ENCODE measurements around the gene NDUFAF4.

NDUFAF4 gene

GRCh38 chr6:96897396-96898240 lies at the start of gene NDUFAF4:
TSS of gene NDUFAF4 (minus strand) at chr6:96897891. CDS start at chr6:96897801, 90 bp downstream.
- Mint-ChIP-seq H3K9me3 (no peaks in the 10 kb centered on the region), H3K4me1 (peaks cover 21% of the 10 kb centered on the region)

GRCh38 chr6:96947055-96947454 lies 49.4 kb upstream of the NDUFAF4 start:
- Mint-ChIP-seq H3K9me3 (no peaks in the 10 kb centered on the region), H3K27ac (no peak overlapping the region), H3K4me1 (no peaks in the 10 kb centered on the region), H3K4me3 (no peak overlapping the region), H3K27me3 (no peaks in the 10 kb centered on the region)
- peak; percentile 98 for ATAC-seq
- DNase-seq: peak in 1 of 2 donors; percentile 14

More at GRCh38 chr6:96897396-96898240, at the start of gene NDUFAF4:
- ATAC-seq (peak; percentile 92), DNase-seq (peak; percentile 93 to 95)
- Mint-ChIP-seq H3K4me3 (peak within 1 kb of the TSS; percentile 84 to 88), H3K27ac (peak within 1 kb of the TSS; percentile 92 to 95), H3K27me3 (peaks cover 6% of the 10 kb centered on the region)

- DNase-seq (no peak), ATAC-seq (no peak)
- H3K4me3 Mint-ChIP-seq: no peak overlapping the region
Measured at GRCh38 chr6:96943555-96944215, 46.0 kb upstream of the NDUFAF4 start.

GRCh38 chr6:96942676-96943075 lies 45.0 kb upstream of the NDUFAF4 start:
- no peaks in the 10 kb centered on the region for H3K27me3 Mint-ChIP-seq
- H3K27ac Mint-ChIP-seq: peak overlapping the region in 1 of 2 donors; percentile 6
- H3K9me3 Mint-ChIP-seq: no peaks in the 10 kb centered on the region
- DNase-seq (no peak), ATAC-seq (no peak)
- H3K4me3 Mint-ChIP-seq: no peak overlapping the region
- H3K4me1 Mint-ChIP-seq: peaks cover 14% of the 10 kb centered on the region

More at GRCh38 chr6:96943555-96944215, 46.0 kb upstream of the NDUFAF4 start:
- Mint-ChIP-seq H3K27me3 (no peaks in the 10 kb centered on the region), H3K27ac (no peak overlapping the region), H3K9me3 (no peaks in the 10 kb centered on the region), H3K4me1 (peaks cover 14% of the 10 kb centered on the region)

GRCh38 chr6:96940322-96940721 lies 42.6 kb upstream of the NDUFAF4 start:
- no peaks in the 10 kb centered on the region for H3K27me3 Mint-ChIP-seq
- no peak for DNase-seq
- no peak for ATAC-seq
- peak overlapping the region in 1 of 2 donors; percentile 5 for H3K27ac Mint-ChIP-seq
- H3K4me3 Mint-ChIP-seq: no peak overlapping the region
- peaks cover 14% of the 10 kb centered on the region for H3K4me1 Mint-ChIP-seq
- H3K9me3 Mint-ChIP-seq: no peaks in the 10 kb centered on the region

- H3K4me1 Mint-ChIP-seq: peaks cover 14% of the 10 kb centered on the region
- peak overlapping the region in 1 of 2 donors; percentile 47 for H3K27ac Mint-ChIP-seq
- no peaks in the 10 kb centered on the region for H3K27me3 Mint-ChIP-seq
- ATAC-seq: peak; percentile 83
- no peak overlapping the region for H3K4me3 Mint-ChIP-seq
- no peak for DNase-seq
- no peaks in the 10 kb centered on the region for H3K9me3 Mint-ChIP-seq
Measured at GRCh38 chr6:96939007-96939805, 41.5 kb upstream of the NDUFAF4 start.

GRCh38 chr6:96934087-96934486 lies 36.4 kb upstream of the NDUFAF4 start:
- DNase-seq: no peak
- Mint-ChIP-seq H3K9me3 (no peaks in the 10 kb centered on the region), H3K4me1 (peaks cover 5% of the 10 kb centered on the region), H3K27ac (no peak overlapping the region), H3K4me3 (no peak overlapping the region), H3K27me3 (no peaks in the 10 kb centered on the region)
- ATAC-seq: no peak

- no peak for DNase-seq
- Mint-ChIP-seq H3K9me3 (no peaks in the 10 kb centered on the region), H3K4me3 (no peak overlapping the region), H3K27me3 (no peaks in the 10 kb centered on the region), H3K27ac (no peak overlapping the region), H3K4me1 (peaks cover 9% of the 10 kb centered on the region)
- ATAC-seq: no peak
Measured at GRCh38 chr6:96931198-96931597, 33.5 kb upstream of the NDUFAF4 start.

GRCh38 chr6:96929741-96930140 lies 32.0 kb upstream of the NDUFAF4 start:
- Mint-ChIP-seq H3K4me3 (no peak overlapping the region), H3K9me3 (no peaks in the 10 kb centered on the region), H3K27ac (no peak overlapping the region), H3K27me3 (no peaks in the 10 kb centered on the region), H3K4me1 (peaks cover 19% of the 10 kb centered on the region)
- no peak for DNase-seq
- ATAC-seq: no peak

- Mint-ChIP-seq H3K27ac (no peak overlapping the region), H3K4me1 (peaks cover 27% of the 10 kb centered on the region), H3K9me3 (no peaks in the 10 kb centered on the region), H3K4me3 (no peak overlapping the region), H3K27me3 (no peaks in the 10 kb centered on the region)
- DNase-seq: no peak
- no peak for ATAC-seq
Measured at GRCh38 chr6:96927660-96928059, 30.0 kb upstream of the NDUFAF4 start.

GRCh38 chr6:96926425-96926824 lies 28.7 kb upstream of the NDUFAF4 start:
- no peaks in the 10 kb centered on the region for H3K27me3 Mint-ChIP-seq
- H3K27ac Mint-ChIP-seq: no peak overlapping the region
- H3K4me3 Mint-ChIP-seq: peak overlapping the region in 1 of 2 donors; percentile 95
- H3K4me1 Mint-ChIP-seq: peaks cover 38% of the 10 kb centered on the region
- H3K9me3 Mint-ChIP-seq: no peaks in the 10 kb centered on the region
- ATAC-seq (no peak), DNase-seq (no peak)

GRCh38 chr6:96925290-96925687 lies 27.6 kb upstream of the NDUFAF4 start:
- ATAC-seq (no peak), DNase-seq (no peak)
- Mint-ChIP-seq H3K27me3 (no peaks in the 10 kb centered on the region), H3K4me3 (peak overlapping the region; percentile 93 to 95), H3K27ac (peak overlapping the region in 1 of 2 donors; percentile 78), H3K4me1 (peaks cover 38% of the 10 kb centered on the region), H3K9me3 (no peaks in the 10 kb centered on the region)

- no peak for DNase-seq
- Mint-ChIP-seq H3K9me3 (no peaks in the 10 kb centered on the region), H3K27me3 (no peaks in the 10 kb centered on the region), H3K27ac (peak overlapping the region; percentile 94 to 97), H3K4me1 (peaks cover 38% of the 10 kb centered on the region), H3K4me3 (peak overlapping the region; percentile 93 to 95)
- ATAC-seq: peak; percentile 75
Measured at GRCh38 chr6:96923871-96924493, 26.3 kb upstream of the NDUFAF4 start.

GRCh38 chr6:96923400-96923799 lies 25.7 kb upstream of the NDUFAF4 start:
- Mint-ChIP-seq H3K4me1 (peaks cover 38% of the 10 kb centered on the region), H3K4me3 (peak overlapping the region in 1 of 2 donors; percentile 93), H3K27ac (no peak overlapping the region), H3K9me3 (no peaks in the 10 kb centered on the region), H3K27me3 (no peaks in the 10 kb centered on the region)
- ATAC-seq (no peak), DNase-seq (no peak)

- no peaks in the 10 kb centered on the region for H3K9me3 Mint-ChIP-seq
- no peak overlapping the region for H3K27ac Mint-ChIP-seq
- ATAC-seq (no peak), DNase-seq (no peak)
- H3K4me3 Mint-ChIP-seq: no peak overlapping the region
- peaks cover 6% of the 10 kb centered on the region for H3K4me1 Mint-ChIP-seq
- H3K27me3 Mint-ChIP-seq: peaks cover 13% of the 10 kb centered on the region
Measured at GRCh38 chr6:96917098-96917497, 19.4 kb upstream of the NDUFAF4 start.
